Activated T-helper 1 cell treated with anti-CD3 and anti-CD28 coated beads, Interleukin-2, amount 50 U/mL, for 16 hours (primary cell): ENCODE results near the gene IL6R.
"Not testable (repeated sequence)": the region's sequence is repeated elsewhere in the genome, so short reads cannot be mapped to it uniquely, and the experiment has no call there.

ENCODE experiments used
- DNase-seq, 2 donors: peaks; one replicate each; pipeline ENCODE4 v3.0.0-alpha.2; 2020; ENCODE audit warnings: low read depth in 1 of 2, low spot score in 1 of 2

IL6R gene

DNA sequence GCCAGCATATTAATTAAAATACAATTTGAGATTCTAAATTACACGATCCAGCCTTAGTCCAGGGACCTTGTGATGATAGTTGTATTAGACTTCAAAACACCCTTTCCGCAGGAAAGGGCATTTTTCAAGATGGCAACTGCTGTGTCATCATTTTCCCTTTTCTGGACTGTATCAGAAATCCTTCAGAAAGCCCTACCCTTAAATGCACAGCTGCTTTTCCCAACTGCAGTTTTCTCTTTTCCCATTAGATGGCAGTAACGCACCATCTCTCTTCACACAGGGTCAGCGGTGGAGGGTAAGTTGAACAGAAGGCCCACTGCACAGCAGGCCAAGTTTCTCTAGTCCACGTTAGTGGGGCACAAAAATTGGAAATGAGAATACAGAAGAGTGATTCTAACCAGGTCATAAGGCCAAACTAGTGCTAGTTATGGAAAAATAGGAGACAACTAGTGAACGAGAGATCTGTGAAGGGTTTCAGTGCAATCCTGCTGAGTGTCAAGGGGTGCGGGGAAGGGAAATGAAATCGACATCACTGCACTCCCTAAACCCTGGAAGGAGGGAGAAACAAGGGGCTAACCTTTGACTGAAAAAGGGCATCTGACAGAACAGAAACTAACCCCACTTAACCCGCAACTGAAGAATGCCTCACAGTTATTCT is 74.8 kb downstream of the IL6R start:
- peak in 1 of 2 donors; percentile 34 for DNase-seq

DNA sequence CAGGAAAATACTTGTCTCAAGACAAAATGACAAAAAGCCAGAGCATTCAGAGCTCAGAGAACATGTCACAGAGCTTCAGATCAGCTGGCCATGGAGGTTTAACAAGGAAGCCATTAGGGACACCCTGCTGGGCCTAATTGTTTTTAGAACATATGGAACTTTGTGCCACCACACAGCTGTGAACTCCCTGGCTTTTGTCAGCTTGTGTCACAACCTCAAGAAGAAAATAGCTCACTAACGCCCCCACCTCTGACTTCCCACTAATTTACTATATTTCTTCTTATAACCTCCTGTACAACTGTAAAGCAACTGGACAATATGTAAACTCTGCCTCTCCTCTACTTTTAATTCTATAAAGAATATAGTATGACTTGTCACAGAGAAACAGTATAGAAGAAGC is 75.9 kb downstream of the IL6R start:
- DNase-seq: no peak

DNA sequence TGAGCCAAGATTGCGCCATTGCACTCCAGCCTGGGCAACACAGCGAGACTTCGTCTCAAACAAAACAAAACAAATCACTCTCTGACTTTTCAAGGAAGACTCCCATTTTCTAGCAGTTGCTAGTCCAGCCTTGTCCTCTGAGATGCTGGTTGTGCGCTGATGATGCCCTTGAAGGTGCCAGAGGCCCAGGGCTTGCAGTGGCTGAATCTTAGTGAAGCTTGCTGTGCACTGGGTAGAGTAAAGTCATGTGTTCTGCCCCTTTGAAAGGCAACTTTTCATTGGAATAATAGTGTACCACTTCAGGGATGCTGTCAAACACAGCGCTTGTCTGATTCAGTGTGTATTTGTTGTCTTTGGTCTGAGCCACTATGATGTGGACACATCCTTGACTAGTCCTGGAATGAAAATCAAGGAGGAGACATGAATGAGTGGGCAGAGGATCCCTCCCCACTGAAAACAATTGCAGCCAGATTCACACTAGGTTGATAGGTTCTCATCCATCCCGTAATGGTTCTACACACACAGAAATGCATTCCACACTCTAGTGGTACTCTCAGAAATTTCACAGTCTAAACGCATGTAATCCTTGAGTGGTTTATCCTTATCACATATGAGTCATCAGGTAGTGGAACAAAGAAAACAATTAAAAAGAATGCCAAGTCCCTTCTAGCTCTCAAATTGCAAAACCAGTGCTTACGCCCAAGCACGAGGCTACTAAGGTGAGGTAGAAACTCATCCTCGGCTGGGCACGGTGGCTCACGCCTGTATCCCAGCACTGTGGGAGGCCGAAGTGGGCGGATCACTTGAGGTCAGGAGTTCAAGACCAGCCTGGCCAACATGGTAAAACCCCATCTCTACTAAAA is 79.0 kb downstream of the IL6R start:
- DNase-seq: no peak

DNA sequence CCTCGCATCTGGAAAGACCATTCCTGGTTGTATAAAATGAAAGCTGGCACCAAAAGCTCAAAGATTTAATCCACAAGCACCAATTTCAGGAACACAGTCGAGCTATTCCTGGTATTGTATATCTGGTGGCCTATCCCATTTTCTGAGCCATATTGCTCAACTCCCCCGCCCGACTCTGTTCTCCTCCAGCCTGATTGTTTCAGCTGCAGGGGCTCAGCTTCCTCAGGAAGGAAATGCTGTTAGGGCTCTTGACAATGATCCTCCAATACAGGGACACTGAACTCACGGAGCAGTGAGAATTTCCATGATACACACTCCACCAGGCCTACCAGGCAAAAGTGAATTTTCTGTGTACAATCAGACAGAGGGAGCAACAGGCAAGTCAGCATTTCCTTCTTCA is 80.0 kb downstream of the IL6R start:
- no peak for DNase-seq

DNA sequence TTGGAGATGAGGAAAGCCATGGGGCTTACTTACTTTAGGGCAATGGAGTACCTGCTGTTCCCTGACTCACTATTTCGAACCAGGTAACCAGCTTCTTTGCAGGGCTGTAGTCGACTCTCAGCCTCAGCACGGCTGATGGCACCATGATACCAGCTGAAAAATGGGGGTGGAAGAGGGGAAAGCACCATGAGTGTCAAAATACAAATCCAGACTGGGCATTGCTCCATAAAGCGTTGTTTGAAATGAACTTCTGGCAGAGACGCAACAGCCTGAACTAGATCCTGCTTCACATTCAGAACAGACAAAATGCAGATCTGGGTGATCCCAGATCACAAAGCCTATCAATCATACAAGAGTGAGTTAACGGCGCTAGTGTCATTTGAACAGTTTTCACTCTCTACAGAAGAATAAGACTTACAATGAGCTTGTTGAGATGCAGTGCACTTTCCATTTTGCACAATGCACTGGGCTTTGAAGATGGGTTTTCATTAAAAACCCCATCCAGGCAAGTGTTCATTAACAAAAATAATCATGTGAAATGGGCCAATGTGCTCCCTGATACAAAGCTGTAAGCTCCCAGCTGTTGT is 80.9 kb downstream of the IL6R start:
- no peak for DNase-seq

DNA sequence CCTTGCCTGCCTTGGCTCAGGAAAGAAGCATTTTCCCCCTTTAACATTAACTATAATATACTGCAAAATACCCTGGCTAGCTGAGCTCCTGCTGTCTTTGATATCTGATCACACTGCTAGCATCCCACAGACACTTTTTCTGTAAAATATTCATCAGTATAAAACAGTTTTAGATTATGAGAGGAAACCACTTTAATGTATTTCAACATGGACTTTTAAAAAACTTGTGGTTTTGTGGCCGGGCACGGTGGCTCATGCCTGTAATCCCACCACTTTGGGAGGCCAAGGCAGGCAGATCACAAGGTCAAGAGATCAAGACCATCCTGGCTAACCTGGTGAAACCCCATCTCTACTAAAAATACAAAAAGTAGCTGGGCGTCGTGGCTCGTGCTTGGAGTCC is 81.6 kb downstream of the IL6R start:
- DNase-seq: not testable (repeated sequence)

DNA sequence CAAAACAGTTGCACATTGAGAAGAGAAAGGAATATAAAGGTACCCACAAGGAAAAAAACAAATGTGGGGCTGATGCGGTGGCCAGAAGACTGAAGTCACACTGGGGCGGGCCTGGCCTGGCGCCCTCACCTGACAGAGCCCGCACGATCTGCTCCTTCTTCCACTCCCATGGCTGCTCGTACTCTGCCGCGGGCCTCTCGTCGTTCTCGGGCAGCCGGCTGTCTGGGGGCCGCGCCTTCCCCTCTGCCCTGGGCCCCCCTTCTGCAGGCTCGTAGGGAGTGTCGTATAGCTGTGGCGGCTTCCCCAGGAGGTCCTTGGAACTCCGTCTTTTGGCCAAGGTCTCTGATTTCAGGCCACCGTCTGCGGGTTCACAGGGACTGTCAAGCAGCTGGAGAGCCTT is 83.8 kb downstream of the IL6R start:
- DNase-seq: no peak

DNA sequence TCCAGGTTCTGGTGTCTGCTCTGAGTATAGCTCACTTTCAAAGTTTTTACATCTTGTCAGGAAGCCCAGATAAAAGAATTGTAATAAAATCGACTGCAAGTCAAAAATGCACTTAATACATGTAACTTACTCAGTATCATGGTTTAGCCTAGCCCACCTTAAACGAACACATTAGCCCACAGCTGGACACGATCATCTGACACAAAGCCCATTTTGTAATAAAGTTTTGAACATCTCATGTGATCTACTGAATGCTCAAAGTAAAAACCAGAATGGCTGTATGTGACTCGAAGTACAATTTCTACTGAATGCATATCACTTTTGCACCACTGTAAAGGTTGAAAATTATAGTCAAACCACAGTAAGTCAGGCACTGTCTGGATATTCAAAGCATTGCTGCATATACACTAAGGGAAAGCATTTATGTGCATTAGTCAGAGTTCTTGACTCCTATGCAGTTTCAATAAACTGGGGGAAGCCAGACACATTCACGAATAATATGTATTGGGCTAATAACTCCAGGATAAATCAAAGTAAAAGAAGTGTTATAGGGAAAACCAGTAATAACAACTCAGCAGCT is 84.6 kb downstream of the IL6R start:
- DNase-seq: no peak

DNA sequence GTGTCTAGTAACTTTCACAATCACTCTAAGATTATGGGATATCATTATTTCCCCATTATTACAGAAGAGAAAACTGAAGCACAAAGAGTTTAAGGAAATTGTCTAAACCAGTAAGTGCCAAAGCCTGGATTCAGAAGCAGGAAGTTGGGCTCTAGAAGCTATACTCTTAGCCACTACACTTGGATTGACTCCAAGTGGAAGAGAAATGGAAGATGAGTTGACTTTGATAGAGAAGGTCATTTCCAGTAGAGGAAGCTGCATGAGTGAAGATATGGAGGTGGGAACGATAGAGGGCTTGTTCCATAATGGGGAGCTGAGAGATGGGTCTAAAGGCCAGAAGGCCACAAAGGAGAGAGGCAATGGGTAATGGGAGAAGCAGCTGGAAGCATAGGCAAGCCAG is 85.2 kb downstream of the IL6R start:
- DNase-seq: no peak

DNA sequence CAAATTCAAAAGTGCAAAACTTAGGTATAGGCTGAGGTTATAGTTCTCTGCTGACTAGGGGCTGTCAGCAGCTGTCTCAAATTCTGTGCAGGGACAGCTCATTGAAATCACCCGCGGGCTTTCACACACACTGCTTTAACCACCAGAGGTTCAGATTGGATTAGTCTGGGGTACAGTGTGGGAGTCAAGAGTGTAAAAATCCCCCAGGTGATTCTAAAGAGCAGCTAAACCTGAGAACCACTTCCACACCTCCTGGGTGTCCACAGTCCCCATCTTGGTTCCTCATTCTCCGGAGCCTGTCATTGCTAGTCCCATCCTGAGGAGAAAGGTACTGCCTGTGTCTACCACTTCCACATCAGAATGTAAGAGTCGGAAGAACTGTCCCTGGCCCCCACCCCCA is 87.0 kb downstream of the IL6R start:
- DNase-seq: no peak

DNA sequence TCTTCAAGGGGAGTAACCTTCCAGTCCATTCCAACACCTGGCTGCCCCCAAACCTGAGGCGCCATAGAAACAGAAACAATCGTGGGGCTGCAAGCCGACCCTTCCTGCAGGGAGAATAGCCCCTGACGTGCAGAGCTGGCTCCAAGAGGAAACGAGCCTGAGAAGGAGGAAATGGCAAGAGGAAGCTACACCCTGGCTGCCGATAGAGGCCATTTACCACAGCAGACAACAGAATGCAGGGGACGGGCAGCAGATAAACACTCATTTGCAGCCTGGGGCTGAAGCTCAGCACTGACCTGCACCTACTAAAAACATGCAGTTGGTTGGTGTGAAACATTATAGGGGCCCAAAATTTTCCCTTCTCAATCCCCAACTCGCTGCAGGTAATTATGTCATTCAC is 88.1 kb downstream of the IL6R start:
- DNase-seq: no peak

DNA sequence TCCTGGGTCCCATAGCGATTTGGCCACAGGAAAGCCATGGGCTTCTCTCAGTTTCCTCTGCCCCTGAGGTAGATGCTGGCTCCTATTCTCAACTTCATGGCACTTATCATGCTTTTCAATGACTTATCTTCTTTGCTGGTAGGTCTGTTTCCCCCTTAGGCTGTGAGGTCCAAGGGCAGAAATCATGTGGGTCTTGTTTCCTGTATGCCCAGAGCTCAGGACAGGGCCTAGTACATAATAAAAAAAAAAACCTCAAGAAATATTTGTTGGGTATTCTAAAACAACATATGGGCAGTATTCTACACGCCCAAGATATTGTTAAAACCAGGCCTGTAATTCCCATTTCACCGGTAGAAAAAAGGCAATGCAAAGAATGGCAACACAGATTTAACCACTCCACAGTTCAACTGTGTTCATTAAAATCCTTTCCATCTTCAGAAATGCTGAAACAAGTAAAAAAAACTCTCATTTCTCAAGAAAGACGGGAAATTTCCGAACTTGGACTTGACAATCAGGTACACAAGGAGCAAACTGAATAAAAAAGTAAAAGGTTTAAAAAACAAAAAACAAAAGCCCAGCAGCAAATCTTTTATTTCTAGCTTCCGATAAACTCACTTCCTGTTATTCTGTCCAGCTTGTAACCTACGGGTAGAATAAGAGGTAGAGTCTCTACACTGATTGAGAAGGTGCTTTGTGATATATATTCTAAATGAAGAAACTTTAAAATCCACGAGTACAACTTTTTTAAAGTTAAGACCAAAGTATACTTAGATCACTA is 90.5 kb downstream of the IL6R start:
- DNase-seq: no peak

DNA sequence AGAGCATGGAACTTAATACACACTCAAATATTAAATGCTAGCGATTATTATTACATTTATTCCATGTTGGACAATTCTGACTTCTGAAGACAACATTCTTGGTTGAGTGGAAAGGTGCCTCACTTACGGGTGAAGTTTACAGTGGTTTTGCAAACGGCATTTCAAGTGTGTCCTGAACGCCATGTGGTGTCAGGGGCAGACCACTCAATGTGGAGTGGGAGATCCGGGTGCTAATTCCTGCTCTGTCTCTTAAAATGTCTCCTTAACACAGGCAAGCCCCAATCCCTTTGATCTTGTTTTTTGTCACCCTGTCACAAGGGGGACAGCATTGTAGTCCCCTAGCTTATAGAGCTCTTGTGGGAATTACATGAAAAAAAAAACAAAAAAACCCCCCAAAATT is 91.2 kb downstream of the IL6R start:
- DNase-seq: no peak

DNA sequence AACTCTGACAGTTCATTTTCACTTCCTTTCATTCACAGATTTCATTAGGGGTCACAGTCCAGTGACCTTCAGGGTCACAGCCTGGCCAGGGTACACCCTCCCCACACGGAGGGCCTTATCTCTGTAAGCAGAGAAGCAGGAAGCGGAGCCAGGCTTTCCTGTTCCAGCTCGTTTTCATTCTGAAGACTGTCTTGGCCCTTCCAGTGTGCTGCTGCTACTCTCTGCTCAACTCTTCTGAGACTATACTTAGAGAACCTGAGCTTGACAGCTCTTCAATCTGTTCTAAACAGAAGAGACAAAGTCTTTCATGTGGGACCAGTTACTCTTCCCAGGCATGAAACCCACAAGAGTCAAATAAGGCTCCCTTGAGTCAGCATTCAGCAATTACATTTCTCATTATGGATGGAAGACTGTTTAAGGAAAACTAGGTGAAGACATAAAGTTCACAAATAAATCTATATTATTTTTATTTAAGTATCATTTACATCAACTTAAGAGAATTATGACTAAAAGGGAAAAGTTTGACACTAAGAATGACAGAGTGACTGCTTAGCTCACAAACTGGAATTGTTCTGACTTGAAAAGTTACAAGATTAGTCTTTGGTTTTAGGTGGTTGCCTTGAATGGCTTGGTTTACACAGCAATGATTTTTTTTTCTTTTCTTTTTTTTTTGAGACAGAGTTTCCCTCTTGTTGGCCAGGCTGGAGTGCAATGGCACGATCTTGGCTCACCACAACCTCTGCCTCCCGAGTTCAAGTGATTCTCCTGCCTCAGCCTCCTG is 92.1 kb downstream of the IL6R start:
- no peak for DNase-seq

DNA sequence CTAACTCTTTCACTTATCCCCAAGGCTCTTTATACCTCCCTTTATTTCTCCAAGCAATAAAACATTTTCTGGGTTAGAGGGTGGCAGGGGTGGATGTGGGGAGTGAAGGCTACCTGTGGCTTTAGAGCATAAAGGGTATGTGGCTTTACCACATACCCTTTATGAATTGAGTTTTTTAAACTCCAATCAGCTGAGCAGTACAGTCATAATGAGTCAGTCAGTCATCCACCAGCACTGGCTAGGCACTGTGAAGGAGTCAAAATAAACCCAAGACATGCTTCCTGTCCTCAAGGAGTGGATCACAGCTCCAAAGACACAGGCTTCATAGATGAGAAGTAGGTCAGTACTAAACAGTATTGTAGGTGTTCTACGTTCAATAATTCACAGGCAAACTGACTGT is 94.3 kb downstream of the IL6R start:
- DNase-seq: no peak

DNA sequence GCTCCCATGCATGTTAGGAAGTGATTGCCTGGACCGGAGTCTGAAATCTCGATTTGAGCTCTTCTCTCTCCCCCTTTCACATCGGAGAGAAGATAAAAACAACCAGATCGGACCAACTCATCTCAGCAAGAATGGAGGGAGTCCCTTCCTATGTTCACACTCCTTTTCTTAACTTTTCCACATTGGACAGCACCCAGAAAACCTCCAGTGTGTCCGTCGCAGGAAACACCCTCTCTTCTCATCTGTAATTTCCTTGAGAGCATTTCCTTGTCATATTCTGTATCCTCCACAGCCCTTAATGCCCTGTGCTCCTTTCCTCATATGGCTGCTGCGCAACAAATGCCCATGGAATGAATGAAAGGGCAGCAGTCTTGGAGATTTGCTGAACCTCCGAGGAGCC is 95.4 kb downstream of the IL6R start:
- DNase-seq: no peak

DNA sequence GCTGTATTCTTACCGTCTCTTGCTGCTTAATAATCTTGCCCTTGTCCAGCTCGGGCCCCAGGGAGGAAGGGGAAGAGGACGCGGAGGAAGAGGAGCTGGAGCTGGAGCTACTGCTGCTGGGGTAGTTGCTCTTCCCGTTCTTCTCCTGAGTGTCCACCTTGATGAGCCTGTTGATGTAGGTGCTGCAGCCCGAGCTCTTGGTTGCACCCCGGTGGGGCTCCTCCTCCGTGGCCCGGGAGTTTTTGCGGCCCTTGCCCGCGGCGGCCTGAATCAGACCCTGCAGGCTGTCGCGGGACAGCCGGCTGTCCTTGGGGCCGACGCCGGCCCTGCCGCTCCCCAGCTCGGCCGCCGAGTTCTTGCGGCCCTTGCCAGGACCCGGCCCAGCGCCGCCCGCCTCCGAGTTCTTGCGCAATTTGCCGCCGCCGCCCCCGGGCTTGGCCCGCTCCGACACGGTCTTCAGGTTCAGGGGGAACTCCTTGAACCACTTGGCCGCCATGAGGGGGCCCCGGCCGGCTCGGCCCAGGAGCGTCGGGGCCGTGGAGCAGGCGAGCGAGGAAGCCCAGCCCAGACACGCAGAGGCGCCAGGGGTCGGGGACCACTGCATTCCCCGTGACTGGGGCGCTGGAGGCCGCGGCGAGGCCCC is 96.4 kb downstream of the IL6R start:
- DNase-seq: no peak

DNA sequence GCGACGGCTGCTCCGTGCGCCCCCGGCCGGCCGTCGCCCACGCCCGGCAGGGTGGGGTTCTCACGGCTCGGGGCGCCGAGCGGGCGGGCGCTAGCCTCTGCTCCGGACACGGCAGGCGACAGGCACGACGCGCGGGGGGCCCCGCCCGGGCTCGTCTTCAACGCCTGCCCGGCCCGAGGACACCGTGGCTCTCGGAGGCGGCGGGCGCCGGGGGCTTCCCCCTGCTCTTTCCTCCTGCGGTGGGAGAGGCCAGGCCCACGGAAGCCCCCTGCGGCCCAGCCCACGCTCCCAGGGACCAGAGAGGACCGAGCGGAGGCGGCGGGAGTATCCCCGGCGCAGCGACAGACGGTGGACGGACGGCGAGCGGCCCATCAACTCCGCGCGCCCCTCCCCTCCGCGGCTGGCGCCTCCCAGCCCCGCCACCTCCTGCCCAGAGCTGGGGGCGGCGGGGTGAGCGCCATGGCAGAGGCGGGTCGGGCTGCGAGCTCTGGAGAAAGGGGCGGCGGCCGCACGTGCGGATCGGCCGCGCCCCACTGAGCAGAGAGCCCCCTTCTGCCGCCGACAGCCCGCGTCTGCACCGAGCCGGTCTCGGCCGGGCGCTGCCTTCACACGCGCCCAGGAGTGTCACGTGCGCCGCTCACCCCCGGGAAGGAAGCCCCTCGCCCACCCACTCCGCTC is 97.1 kb downstream of the IL6R start, which contains the start of the genes SHE and TDRD10:
Gene SHE (minus strand): TSS at position 347 of the 678 bp plus-strand sequence. CDS start 386 bp downstream, outside the sequence.
Gene TDRD10 (plus strand): TSS at position 154 of the 678 bp plus-strand sequence. CDS start 4,685 bp downstream, outside the sequence.
- DNase-seq: no peak

DNA sequence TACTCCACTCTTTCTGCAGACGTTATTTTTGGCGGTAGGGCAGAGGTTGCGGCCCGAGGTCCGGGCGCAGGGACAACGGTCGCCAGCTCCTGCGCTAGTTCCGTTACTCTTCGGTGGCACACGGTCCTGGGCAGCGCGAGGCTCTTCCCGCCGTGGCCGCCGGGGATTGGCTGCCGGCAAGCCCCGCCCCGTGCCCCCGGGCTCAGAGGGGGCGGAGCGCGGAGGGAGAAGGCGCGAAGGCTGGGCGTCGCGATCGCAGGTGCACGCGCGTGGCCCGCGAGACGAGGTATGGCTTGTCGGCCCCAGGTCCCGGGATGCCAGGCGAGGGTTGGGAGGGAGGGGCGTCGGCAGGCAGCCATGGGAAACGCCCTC is 97.6 kb downstream of the IL6R start:
- no peak for DNase-seq
